NK-92 (cell line): ENCODE data around the gene COL5A2.

Source experiments
- DNase-seq: peaks from one replicate; lab custom pipeline; 2025; ENCODE audit not compliant: unreplicated experiment; lab: John Stamatoyannopoulos, UW

COL5A2 gene

GRCh38 chr2:189179570-189179950 is at the start of gene COL5A2:
Gene COL5A2, minus strand, starts transcription at chr2:189179761. Its CDS starts 157 bp downstream, at chr2:189179604.
- DNase-seq, result no peak

- no peak for DNase-seq
Measured at GRCh38 chr2:189226017-189226416, 46.5 kb upstream of the COL5A2 start.

- no peak for DNase-seq
Measured at GRCh38 chr2:189225032-189225431, 45.5 kb upstream of the COL5A2 start.

GRCh38 chr2:189222468-189223105 is 43.0 kb upstream of the COL5A2 start:
- no peak for DNase-seq

- no peak for DNase-seq
Measured at GRCh38 chr2:189221811-189222467, 42.4 kb upstream of the COL5A2 start.

GRCh38 chr2:189218236-189218635 is 38.7 kb upstream of the COL5A2 start:
- no peak for DNase-seq

GRCh38 chr2:189217541-189217940 is 38.0 kb upstream of the COL5A2 start:
- DNase-seq, result no peak

- no peak for DNase-seq
Measured at GRCh38 chr2:189217051-189217450, 37.5 kb upstream of the COL5A2 start.

GRCh38 chr2:189214484-189214883 is 34.9 kb upstream of the COL5A2 start:
- no peak for DNase-seq

GRCh38 chr2:189213250-189213649 is 33.7 kb upstream of the COL5A2 start:
- DNase-seq, result no peak

- no peak for DNase-seq
Measured at GRCh38 chr2:189210250-189211087, 30.9 kb upstream of the COL5A2 start.

GRCh38 chr2:189208254-189208653 is 28.7 kb upstream of the COL5A2 start:
- DNase-seq, result no peak

- DNase-seq, result no peak
Measured at GRCh38 chr2:189204322-189204941, 24.9 kb upstream of the COL5A2 start.

- DNase-seq, result no peak
Measured at GRCh38 chr2:189203177-189203799, 23.7 kb upstream of the COL5A2 start.

GRCh38 chr2:189199797-189200196 is 20.2 kb upstream of the COL5A2 start:
- no peak for DNase-seq

GRCh38 chr2:189192766-189193165 is 13.2 kb upstream of the COL5A2 start:
- DNase-seq, result no peak

- DNase-seq, result no peak
Measured at GRCh38 chr2:189191766-189192165, 12.2 kb upstream of the COL5A2 start.

GRCh38 chr2:189190685-189191084 is 11.1 kb upstream of the COL5A2 start:
- DNase-seq, result no peak

GRCh38 chr2:189188115-189188805 is 8.7 kb upstream of the COL5A2 start:
- DNase-seq, result no peak

GRCh38 chr2:189183170-189183569 is 3.6 kb upstream of the COL5A2 start:
- DNase-seq, result no peak
